SK-N-SH (cell line): ENCODE data around the gene ARHGEF19. TPM values are rescaled to one million over a fixed set of nuclear protein-coding genes. Genes with fewer than 3 reads are reported as not detected.

ENCODE experiments used
- CTCF ChIA-PET: fragments of 300-600, 350-600 bp; formaldehyde crosslinking; extraction: SDS; loops from one replicate; lab custom pipeline; 2021; lab: Yijun Ruan, JAX
- POLR2A ChIA-PET: fragments of 350-600 bp; sonication (Branson Sonifier 250); formaldehyde crosslinking; extraction: SDS; loops from one replicate; lab custom pipeline; 2020; ENCODE audit warnings: antibody characterized with exemption, inconsistent platforms; lab: Yijun Ruan, JAX
- DNase-seq: peaks from one replicate; pipeline ENCODE4 v3.0.0; 2012
- H2AFZ ChIP-seq: fragments of 200-600 bp; sonication (generic); 2 replicates; pipeline ENCODE4 v1.8.1; 2016; ENCODE audit warnings: antibody characterized with exemption, mild to moderate bottlenecking, low read depth
- H3F3A ChIP-seq: fragments of 200-600 bp; sonication (generic); replicated peaks from 2 replicates; pipeline ENCODE3; 2016; ENCODE audit warnings: antibody characterized with exemption, mild to moderate bottlenecking; ENCODE audit not compliant: insufficient read depth
- H3K27ac ChIP-seq, 2 experiments: fragments of 200-500 bp in 1 of 2; fragments of 200-600 bp in 1 of 2; sonication (Bioruptor generic) in 1 of 2; sonication (generic), shearing (Covaris generic) in 1 of 2; 2 replicates each; pipeline versions ENCODE4 v1.5.1 to v1.6.1; 2014 to 2016; ENCODE audit warnings: low read depth in 2 of 2, inconsistent platforms in 1 of 2, low read length in 1 of 2, mild to moderate bottlenecking in 1 of 2, mixed read lengths in 1 of 2
- H3K27me3 ChIP-seq: fragments of 200-600 bp; sonication (generic), shearing (Covaris generic); 2 replicates; pipeline ENCODE4 v1.6.1; 2016; ENCODE audit warnings: mixed run types; ENCODE audit not compliant: insufficient read depth
- H3K36me3 ChIP-seq, 2 experiments: fragments of 200-500 bp in 1 of 2; fragments of 200-600 bp in 1 of 2; sonication (Bioruptor generic) in 1 of 2; sonication (generic) in 1 of 2; replicated peaks in 1 of 2; 2 replicates each; pipeline versions ENCODE3 to v1.5.1; 2014 to 2016; ENCODE audit warnings: low read length in 1 of 2, mild to moderate bottlenecking in 1 of 2; ENCODE audit not compliant: insufficient read depth in 2 of 2, control insufficient read depth in 1 of 2
- H3K4me1 ChIP-seq, 2 experiments: fragments of 200-500 bp in 1 of 2; fragments of 200-600 bp in 1 of 2; sonication (Bioruptor generic) in 1 of 2; sonication (generic), shearing (Covaris generic) in 1 of 2; 2 replicates each; pipeline versions ENCODE4 v1.5.1 to v1.6.1; 2014 to 2016; ENCODE audit warnings: low read depth in 1 of 2, low read length in 1 of 2, mixed run types in 1 of 2; ENCODE audit not compliant: insufficient read depth in 2 of 2, control insufficient read depth in 1 of 2
- H3K4me2 ChIP-seq: fragments of 200-600 bp; sonication (generic), shearing (Covaris generic); 2 replicates; pipeline ENCODE4 v1.6.1; 2017; ENCODE audit warnings: mixed run types
- H3K4me3 ChIP-seq, 2 experiments: fragments of 200-500 bp in 1 of 2; fragments of 200-600 bp in 1 of 2; sonication (Bioruptor generic) in 1 of 2; sonication (generic), shearing (Covaris generic) in 1 of 2; 2 replicates each; pipeline versions ENCODE4 v1.5.1 to v1.8.1; 2014 to 2016; ENCODE audit warnings: low read depth in 2 of 2, inconsistent platforms in 1 of 2, low read length in 1 of 2, mild to moderate bottlenecking in 1 of 2, mixed read lengths in 1 of 2, moderate library complexity in 1 of 2
- H3K79me2 ChIP-seq: fragments of 200-600 bp; sonication (generic); 2 replicates; pipeline ENCODE4 v1.8.1; 2017; ENCODE audit warnings: mild to moderate bottlenecking; ENCODE audit not compliant: insufficient read depth
- H3K9ac ChIP-seq: fragments of 200-600 bp; sonication (generic); 2 replicates; pipeline ENCODE4 v1.6.1; 2017; ENCODE audit warnings: mixed run types
- H3K9me2 ChIP-seq: fragments of 200-600 bp; sonication (generic); 2 replicates; pipeline ENCODE4 v1.6.1; 2017; ENCODE audit warnings: mixed run types
- H3K9me3 ChIP-seq: fragments of 200-600 bp; sonication (generic); 2 replicates; pipeline ENCODE4 v1.6.1; 2017; ENCODE audit warnings: mixed run types, mild to moderate bottlenecking, moderate library complexity
- H4K20me1 ChIP-seq: fragments of 200-600 bp; sonication (generic); 2 replicates; pipeline ENCODE4 v1.6.1; 2017; ENCODE audit warnings: mild to moderate bottlenecking, mixed run types; ENCODE audit not compliant: insufficient read depth
- CHD2 ChIP-seq: fragments of 150-350 bp; IDR thresholded peaks from 2 replicates; pipeline ENCODE4 v1.6.1; 2018; ENCODE audit warnings: low read length; ENCODE audit not compliant: partially characterized antibody
- ELF1 ChIP-seq: IDR thresholded peaks from 2 replicates; pipeline ENCODE4 v1.4.0; 2012
- EZH2phosphoT487 ChIP-seq: fragments of 200-600 bp; sonication (generic); IDR thresholded peaks from 2 replicates; pipeline ENCODE4 v1.6.1; 2017; ENCODE audit warnings: low read depth, mixed run types, mild to moderate bottlenecking, antibody characterized with exemption, moderate library complexity, borderline replicate concordance
- FOXM1 ChIP-seq: IDR thresholded peaks from 2 replicates; pipeline ENCODE4 v1.4.0; 2012; ENCODE audit warnings: low read depth, mild to moderate bottlenecking
- GATA2 ChIP-seq: sonication (generic); formaldehyde crosslinking; IDR thresholded peaks from 2 replicates; pipeline ENCODE4 v1.5.0; 2020; ENCODE audit warnings: mild to moderate bottlenecking, missing genetic modification reagents
- JUND ChIP-seq: IDR thresholded peaks from 2 replicates; pipeline ENCODE4 v1.4.0; 2012
- MEF2A ChIP-seq: IDR thresholded peaks from 2 replicates; pipeline ENCODE4 v1.4.0; 2012; ENCODE audit warnings: low read depth, borderline replicate concordance
- MXI1 ChIP-seq: IDR thresholded peaks from 2 replicates; pipeline ENCODE4 v1.6.1; 2012; ENCODE audit warnings: mild to moderate bottlenecking, low read depth, low read length, improper control_type of control experiment
- POLR2AphosphoS5 ChIP-seq: IDR thresholded peaks from 2 replicates; pipeline ENCODE4 v1.6.1; 2012; ENCODE audit warnings: low read depth, low read length
- RAD21 ChIP-seq: IDR thresholded peaks from 2 replicates; pipeline ENCODE4 v1.6.1; 2012; ENCODE audit warnings: mild to moderate bottlenecking, low read length
- RXRA ChIP-seq: IDR thresholded peaks from 2 replicates; pipeline ENCODE4 v1.4.0; 2012; ENCODE audit warnings: low read depth, mild to moderate bottlenecking, borderline replicate concordance
- SIN3A ChIP-seq: IDR thresholded peaks from 2 replicates; pipeline ENCODE4 v1.6.1; 2012; ENCODE audit warnings: low read depth, mild to moderate bottlenecking, low read length, moderate library complexity, borderline replicate concordance
- SMC3 ChIP-seq: IDR thresholded peaks from 2 replicates; pipeline ENCODE4 v1.6.1; 2012; ENCODE audit warnings: low read depth, low read length, improper control_type of control experiment
- TAF1 ChIP-seq: IDR thresholded peaks from 2 replicates; pipeline ENCODE4 v1.6.1; 2012; ENCODE audit warnings: low read depth, mild to moderate bottlenecking, low read length, moderate library complexity, borderline replicate concordance
- TCF12 ChIP-seq: IDR thresholded peaks from 2 replicates; pipeline ENCODE4 v1.4.0; 2012
- TEAD4 ChIP-seq: IDR thresholded peaks from 2 replicates; pipeline ENCODE4 v1.4.0; 2012; ENCODE audit warnings: mild to moderate bottlenecking, borderline replicate concordance; ENCODE audit not compliant: insufficient read depth
- YY1 ChIP-seq: IDR thresholded peaks from 2 replicates; pipeline ENCODE4 v1.4.0; 2012; ENCODE audit warnings: low read depth, mild to moderate bottlenecking
- WGBS: methylation state at CpG from one replicate; pipeline ENCODE4 v1.1.6; 2017; ENCODE audit warnings: low lambda C conversion rate; 5-methylcytosine and 5-hydroxymethylcytosine counted together
- polyA plus RNA-seq, 3 experiments: library from polyadenylated mRNA; depleted of rRNA; stranded (reverse); fragments of >200 nt; gene quantifications; 2 replicates each; pipeline ENCODE4 v1.2.3, GENCODE V29; 2012
- TF ChIP-seq, protein P1 (sequence below): IDR thresholded peaks from 2 replicates; pipeline ENCODE4 v1.4.0; 2012; ENCODE audit warnings: low read depth, borderline replicate concordance
- TF ChIP-seq, protein P2 (sequence below): fragments of 150-350 bp; IDR thresholded peaks from 2 replicates; pipeline ENCODE4 v1.6.1; 2017; ENCODE audit warnings: antibody characterized with exemption, low read length, low read depth, borderline replicate concordance
- TF ChIP-seq, protein P3 (sequence below): IDR thresholded peaks from 2 replicates; pipeline ENCODE4; 2012
- TF ChIP-seq, protein P4 (sequence below): IDR thresholded peaks from 2 replicates; pipeline ENCODE4 v1.6.1; 2012; ENCODE audit warnings: mild to moderate bottlenecking, low read depth, low read length, moderate library complexity
- TF ChIP-seq, protein P5 (sequence below): fragments of 150-350 bp; IDR thresholded peaks from 2 replicates; pipeline ENCODE4 v1.6.1; 2016; ENCODE audit warnings: mild to moderate bottlenecking, low read depth, low read length
- TF ChIP-seq, protein P6 (sequence below): IDR thresholded peaks from 2 replicates; pipeline ENCODE4 v1.4.0; 2012; ENCODE audit warnings: low read depth, borderline replicate concordance

ARHGEF19 gene
- polyA plus RNA-seq, 1 of the 3 experiments (the other 2 are of a cell fraction) = 11.5 TPM

DNA sequence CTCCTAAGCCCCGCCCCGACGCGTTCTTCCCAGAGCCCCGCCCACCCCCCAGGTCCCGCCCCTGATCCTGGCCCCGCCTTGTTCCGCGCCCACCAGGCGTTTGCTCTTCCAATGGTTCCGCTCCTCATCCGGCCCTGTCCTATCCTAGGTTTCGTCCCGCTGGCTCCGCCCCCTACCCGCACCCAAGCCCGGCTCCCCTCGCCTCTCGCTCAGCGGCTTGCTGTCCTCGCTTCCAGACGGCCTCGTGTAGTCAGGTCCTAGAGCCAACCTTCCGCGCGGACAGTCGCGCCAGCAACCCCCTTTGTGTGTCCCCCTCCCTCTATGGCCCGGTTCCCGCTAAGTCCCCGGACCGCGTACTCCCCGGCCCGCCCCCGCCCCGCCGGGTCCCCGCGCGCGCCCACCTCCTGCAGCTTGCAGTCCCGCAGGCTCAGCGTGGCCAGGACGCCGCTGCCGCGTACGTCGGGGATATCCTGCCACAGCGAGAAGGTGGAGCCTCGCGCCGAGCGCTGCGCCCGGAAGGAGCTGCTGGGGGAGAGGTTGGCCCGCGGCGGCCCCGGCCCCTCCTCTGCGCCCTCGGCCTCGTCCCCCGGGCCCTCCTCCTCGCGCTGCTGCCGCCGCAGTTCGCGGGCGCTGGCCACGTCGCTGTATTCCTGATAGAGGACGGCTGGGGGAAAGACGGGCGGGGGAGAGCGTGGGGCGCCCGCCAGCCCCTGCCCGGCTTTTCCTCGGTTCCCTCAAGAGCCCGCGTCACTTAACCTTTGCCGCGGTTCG lies 5.7 kb downstream of the ARHGEF19 start:
- Histone ChIP-seq H3K9ac (peak overlapping the region; percentile 73; the same call in 1 of the 2 replicates), H3K9me3 (no peaks in the 10 kb centered on the region)
- no peak for TF ChIP-seq SMC3
- TF ChIP-seq, protein P1, sequence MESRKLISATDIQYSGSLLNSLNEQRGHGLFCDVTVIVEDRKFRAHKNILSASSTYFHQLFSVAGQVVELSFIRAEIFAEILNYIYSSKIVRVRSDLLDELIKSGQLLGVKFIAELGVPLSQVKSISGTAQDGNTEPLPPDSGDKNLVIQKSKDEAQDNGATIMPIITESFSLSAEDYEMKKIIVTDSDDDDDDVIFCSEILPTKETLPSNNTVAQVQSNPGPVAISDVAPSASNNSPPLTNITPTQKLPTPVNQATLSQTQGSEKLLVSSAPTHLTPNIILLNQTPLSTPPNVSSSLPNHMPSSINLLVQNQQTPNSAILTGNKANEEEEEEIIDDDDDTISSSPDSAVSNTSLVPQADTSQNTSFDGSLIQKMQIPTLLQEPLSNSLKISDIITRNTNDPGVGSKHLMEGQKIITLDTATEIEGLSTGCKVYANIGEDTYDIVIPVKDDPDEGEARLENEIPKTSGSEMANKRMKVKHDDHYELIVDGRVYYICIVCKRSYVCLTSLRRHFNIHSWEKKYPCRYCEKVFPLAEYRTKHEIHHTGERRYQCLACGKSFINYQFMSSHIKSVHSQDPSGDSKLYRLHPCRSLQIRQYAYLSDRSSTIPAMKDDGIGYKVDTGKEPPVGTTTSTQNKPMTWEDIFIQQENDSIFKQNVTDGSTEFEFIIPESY = no peak
- TF ChIP-seq, protein P2, sequence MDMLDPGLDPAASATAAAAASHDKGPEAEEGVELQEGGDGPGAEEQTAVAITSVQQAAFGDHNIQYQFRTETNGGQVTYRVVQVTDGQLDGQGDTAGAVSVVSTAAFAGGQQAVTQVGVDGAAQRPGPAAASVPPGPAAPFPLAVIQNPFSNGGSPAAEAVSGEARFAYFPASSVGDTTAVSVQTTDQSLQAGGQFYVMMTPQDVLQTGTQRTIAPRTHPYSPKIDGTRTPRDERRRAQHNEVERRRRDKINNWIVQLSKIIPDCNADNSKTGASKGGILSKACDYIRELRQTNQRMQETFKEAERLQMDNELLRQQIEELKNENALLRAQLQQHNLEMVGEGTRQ = no peak
- TF ChIP-seq TAF1 = peak; percentile 52; the same call in 1 of the 2 replicates
- no peak for TF ChIP-seq TCF12
- no peak for TF ChIP-seq RAD21
- no peak for TF ChIP-seq TEAD4
- no peak for TF ChIP-seq MEF2A
- TF ChIP-seq JUND = no peak
- TF ChIP-seq, protein P3, sequence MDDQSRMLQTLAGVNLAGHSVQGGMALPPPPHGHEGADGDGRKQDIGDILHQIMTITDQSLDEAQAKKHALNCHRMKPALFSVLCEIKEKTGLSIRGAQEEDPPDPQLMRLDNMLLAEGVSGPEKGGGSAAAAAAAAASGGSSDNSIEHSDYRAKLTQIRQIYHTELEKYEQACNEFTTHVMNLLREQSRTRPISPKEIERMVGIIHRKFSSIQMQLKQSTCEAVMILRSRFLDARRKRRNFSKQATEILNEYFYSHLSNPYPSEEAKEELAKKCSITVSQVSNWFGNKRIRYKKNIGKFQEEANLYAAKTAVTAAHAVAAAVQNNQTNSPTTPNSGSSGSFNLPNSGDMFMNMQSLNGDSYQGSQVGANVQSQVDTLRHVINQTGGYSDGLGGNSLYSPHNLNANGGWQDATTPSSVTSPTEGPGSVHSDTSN = no peak
- TF ChIP-seq YY1 = no peak
- TF ChIP-seq, protein P4, sequence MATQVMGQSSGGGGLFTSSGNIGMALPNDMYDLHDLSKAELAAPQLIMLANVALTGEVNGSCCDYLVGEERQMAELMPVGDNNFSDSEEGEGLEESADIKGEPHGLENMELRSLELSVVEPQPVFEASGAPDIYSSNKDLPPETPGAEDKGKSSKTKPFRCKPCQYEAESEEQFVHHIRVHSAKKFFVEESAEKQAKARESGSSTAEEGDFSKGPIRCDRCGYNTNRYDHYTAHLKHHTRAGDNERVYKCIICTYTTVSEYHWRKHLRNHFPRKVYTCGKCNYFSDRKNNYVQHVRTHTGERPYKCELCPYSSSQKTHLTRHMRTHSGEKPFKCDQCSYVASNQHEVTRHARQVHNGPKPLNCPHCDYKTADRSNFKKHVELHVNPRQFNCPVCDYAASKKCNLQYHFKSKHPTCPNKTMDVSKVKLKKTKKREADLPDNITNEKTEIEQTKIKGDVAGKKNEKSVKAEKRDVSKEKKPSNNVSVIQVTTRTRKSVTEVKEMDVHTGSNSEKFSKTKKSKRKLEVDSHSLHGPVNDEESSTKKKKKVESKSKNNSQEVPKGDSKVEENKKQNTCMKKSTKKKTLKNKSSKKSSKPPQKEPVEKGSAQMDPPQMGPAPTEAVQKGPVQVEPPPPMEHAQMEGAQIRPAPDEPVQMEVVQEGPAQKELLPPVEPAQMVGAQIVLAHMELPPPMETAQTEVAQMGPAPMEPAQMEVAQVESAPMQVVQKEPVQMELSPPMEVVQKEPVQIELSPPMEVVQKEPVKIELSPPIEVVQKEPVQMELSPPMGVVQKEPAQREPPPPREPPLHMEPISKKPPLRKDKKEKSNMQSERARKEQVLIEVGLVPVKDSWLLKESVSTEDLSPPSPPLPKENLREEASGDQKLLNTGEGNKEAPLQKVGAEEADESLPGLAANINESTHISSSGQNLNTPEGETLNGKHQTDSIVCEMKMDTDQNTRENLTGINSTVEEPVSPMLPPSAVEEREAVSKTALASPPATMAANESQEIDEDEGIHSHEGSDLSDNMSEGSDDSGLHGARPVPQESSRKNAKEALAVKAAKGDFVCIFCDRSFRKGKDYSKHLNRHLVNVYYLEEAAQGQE = no peak; the same call in 1 of the 2 replicates
- TF ChIP-seq FOXM1 = no peak
- no peak for TF ChIP-seq CHD2
- TF ChIP-seq SIN3A = peak; percentile 38; the same call in 1 of the 2 replicates
- TF ChIP-seq EZH2phosphoT487 = no peak
- TF ChIP-seq ELF1 = peak; percentile 51
- TF ChIP-seq, protein P5, sequence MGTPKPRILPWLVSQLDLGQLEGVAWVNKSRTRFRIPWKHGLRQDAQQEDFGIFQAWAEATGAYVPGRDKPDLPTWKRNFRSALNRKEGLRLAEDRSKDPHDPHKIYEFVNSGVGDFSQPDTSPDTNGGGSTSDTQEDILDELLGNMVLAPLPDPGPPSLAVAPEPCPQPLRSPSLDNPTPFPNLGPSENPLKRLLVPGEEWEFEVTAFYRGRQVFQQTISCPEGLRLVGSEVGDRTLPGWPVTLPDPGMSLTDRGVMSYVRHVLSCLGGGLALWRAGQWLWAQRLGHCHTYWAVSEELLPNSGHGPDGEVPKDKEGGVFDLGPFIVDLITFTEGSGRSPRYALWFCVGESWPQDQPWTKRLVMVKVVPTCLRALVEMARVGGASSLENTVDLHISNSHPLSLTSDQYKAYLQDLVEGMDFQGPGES = no peak
- peak; percentile 92 for TF ChIP-seq POLR2AphosphoS5
- TF ChIP-seq, protein P6, sequence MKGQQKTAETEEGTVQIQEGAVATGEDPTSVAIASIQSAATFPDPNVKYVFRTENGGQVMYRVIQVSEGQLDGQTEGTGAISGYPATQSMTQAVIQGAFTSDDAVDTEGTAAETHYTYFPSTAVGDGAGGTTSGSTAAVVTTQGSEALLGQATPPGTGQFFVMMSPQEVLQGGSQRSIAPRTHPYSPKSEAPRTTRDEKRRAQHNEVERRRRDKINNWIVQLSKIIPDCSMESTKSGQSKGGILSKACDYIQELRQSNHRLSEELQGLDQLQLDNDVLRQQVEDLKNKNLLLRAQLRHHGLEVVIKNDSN = no peak; the same call in 1 of the 2 replicates
- TF ChIP-seq GATA2 (CRISPR knock-in tag) = no peak
- TF ChIP-seq RXRA = no peak
- peak; percentile 58 for TF ChIP-seq MXI1

More for the DNA sequence above, 5.7 kb downstream of the ARHGEF19 start:
- POLR2A ChIA-PET = interaction anchor here (1.0 to 2.2 kb wide), 4 partner anchors 9 to 31 kb away, joined by 3 to 12 read pairs (median 6); no protein-coding TSS in a partner anchor
- no peaks in the 10 kb centered on the region for H3K36me3 ChIP-seq
- peak overlapping the region; percentile 86 for H2AFZ ChIP-seq
- H3K9me2 ChIP-seq = no peaks in the 10 kb centered on the region
- H3K4me1 ChIP-seq = peaks cover 0 to 22% of the 10 kb centered on the region in 2 experiments; a peak in 1 of 4 replicates
- CTCF ChIA-PET = interaction anchor here (0.9 to 6.8 kb wide), 4 partner anchors 37 to 197 kb away, joined by 3 to 43 read pairs (median 11); no protein-coding TSS in a partner anchor
- H3K4me3 ChIP-seq = peak overlapping the region; percentile 53 to 63
- peak overlapping the region; percentile 87; the same call in 1 of the 2 replicates for H3K4me2 ChIP-seq
- no peaks in the 10 kb centered on the region for H3K27me3 ChIP-seq
- H3K79me2 ChIP-seq = no peaks in the 10 kb centered on the region
- peak; percentile 97 for DNase-seq
- peaks cover 11% of the 10 kb centered on the region for H3F3A ChIP-seq
- peak overlapping the region; percentile 84 to 90 for H3K27ac ChIP-seq
- WGBS = 5% methylated on average over 43 of the region's 87 CpGs
- no peaks in the 10 kb centered on the region for H4K20me1 ChIP-seq
